ENCODE data around the gene SLC30A9.

GRCh38 chr4:42133006-42133405, 142.7 kb downstream of the SLC30A9 start:
- TF ChIP-seq, protein P1, sequence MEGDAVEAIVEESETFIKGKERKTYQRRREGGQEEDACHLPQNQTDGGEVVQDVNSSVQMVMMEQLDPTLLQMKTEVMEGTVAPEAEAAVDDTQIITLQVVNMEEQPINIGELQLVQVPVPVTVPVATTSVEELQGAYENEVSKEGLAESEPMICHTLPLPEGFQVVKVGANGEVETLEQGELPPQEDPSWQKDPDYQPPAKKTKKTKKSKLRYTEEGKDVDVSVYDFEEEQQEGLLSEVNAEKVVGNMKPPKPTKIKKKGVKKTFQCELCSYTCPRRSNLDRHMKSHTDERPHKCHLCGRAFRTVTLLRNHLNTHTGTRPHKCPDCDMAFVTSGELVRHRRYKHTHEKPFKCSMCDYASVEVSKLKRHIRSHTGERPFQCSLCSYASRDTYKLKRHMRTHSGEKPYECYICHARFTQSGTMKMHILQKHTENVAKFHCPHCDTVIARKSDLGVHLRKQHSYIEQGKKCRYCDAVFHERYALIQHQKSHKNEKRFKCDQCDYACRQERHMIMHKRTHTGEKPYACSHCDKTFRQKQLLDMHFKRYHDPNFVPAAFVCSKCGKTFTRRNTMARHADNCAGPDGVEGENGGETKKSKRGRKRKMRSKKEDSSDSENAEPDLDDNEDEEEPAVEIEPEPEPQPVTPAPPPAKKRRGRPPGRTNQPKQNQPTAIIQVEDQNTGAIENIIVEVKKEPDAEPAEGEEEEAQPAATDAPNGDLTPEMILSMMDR (optimal IDR thresholded peaks at IDR 0.05 in 1 of 3, IDR thresholded peaks at IDR 0.05 in 1 of 3, conservative IDR thresholded peaks at IDR 0.05 in 1 of 3; ENCODE audit: extremely low read depth in 1 of 3, insufficient read depth in 2 of 3, low read length in 3 of 3): no peak
- TF ChIP-seq EZH2 (IDR thresholded peaks at IDR 0.05; ENCODE audit: low read length): no peak

All from keratinocyte (primary cell).